MM.1S (cell line): Measurements from ENCODE around the gene OSTN.

Source experiments
- DNase-seq: peaks from one replicate; pipeline ENCODE4 v3.0.0-alpha.2; 2015
- H2AFZ ChIP-seq: fragments of 300-600 bp; sonication (generic); 2 replicates; pipeline ENCODE4 v1.6.0; 2016; ENCODE audit warnings: antibody characterized with exemption, low read length
- H3F3A ChIP-seq: fragments of 300-600 bp; sonication (generic); 2 replicates; pipeline ENCODE4 v1.6.1; 2016; ENCODE audit warnings: mild to moderate bottlenecking, antibody characterized with exemption, low read length, moderate library complexity, mixed read lengths; ENCODE audit not compliant: insufficient read depth
- H3K27ac ChIP-seq: fragments of 300-600 bp; sonication (generic); 2 replicates; pipeline ENCODE4 v1.5.1; 2016; ENCODE audit warnings: mild to moderate bottlenecking, low read length
- H3K27me3 ChIP-seq: fragments of 300-600 bp; sonication (generic); replicated peaks from 2 replicates; pipeline ENCODE4 v1.6.0; 2016; ENCODE audit warnings: low read length; ENCODE audit not compliant: insufficient read depth
- H3K36me3 ChIP-seq: fragments of 300-600 bp; sonication (generic); replicated peaks from 2 replicates; pipeline ENCODE4 v1.6.1; 2016; ENCODE audit warnings: mild to moderate bottlenecking, low read length, mixed read lengths; ENCODE audit not compliant: insufficient read depth
- H3K4me1 ChIP-seq: fragments of 300-600 bp; sonication (generic); 2 replicates; pipeline ENCODE4 v1.6.1; 2016; ENCODE audit warnings: low read length, mixed read lengths
- H3K4me2 ChIP-seq: fragments of 300-600 bp; sonication (generic); 2 replicates; pipeline ENCODE4 v1.6.0; 2016; ENCODE audit warnings: low read depth, low read length
- H3K4me3 ChIP-seq: fragments of 300-600 bp; sonication (generic); 2 replicates; pipeline ENCODE4 v1.5.1; 2016; ENCODE audit warnings: low read length, mixed read lengths
- H3K79me2 ChIP-seq: fragments of 300-600 bp; sonication (generic); 2 replicates; pipeline ENCODE4 v1.6.1; 2016; ENCODE audit warnings: mixed run types, low read length, mixed read lengths
- H3K9ac ChIP-seq: fragments of 300-600 bp; sonication (generic); 2 replicates; pipeline ENCODE4 v1.6.1; 2016; ENCODE audit warnings: low read length, mixed read lengths
- H3K9me2 ChIP-seq: fragments of 300-600 bp; sonication (generic); replicated peaks from 2 replicates; pipeline ENCODE4 v1.6.1; 2016; ENCODE audit warnings: mild to moderate bottlenecking, low read length, mixed read lengths; ENCODE audit not compliant: insufficient read depth
- H3K9me3 ChIP-seq: fragments of 300-600 bp; sonication (generic); replicated peaks from 2 replicates; pipeline ENCODE4 v1.6.1; 2016; ENCODE audit warnings: mild to moderate bottlenecking, low read length, mixed read lengths; ENCODE audit not compliant: insufficient read depth
- H4K20me1 ChIP-seq: fragments of 300-600 bp; sonication (generic); 2 replicates; pipeline ENCODE4 v1.6.1; 2016; ENCODE audit warnings: mild to moderate bottlenecking, low read length, moderate library complexity, mixed read lengths; ENCODE audit not compliant: insufficient read depth
- CTCF ChIP-seq: fragments of 300-600 bp; sonication (generic); IDR thresholded peaks from 2 replicates; pipeline ENCODE4 v1.5.1; 2016; ENCODE audit warnings: antibody characterized with exemption, low read length, mixed read lengths
- EZH2 ChIP-seq: fragments of 300-600 bp; sonication (generic); optimal IDR thresholded peaks from 2 replicates; pipeline ENCODE3; 2017; ENCODE audit warnings: low read depth, mild to moderate bottlenecking, antibody characterized with exemption, low read length, mixed read lengths
- EZH2phosphoT487 ChIP-seq: fragments of 300-600 bp; sonication (generic); IDR thresholded peaks from 2 replicates; pipeline ENCODE4 v1.6.1; 2018; ENCODE audit warnings: antibody characterized with exemption, low read length

The OSTN gene

GRCh38 chr3:191290311-191291025 is 91.4 kb downstream of the OSTN start:
- Histone ChIP-seq H3K9me2 (no peaks in the 10 kb centered on the region), H3K27me3 (no peaks in the 10 kb centered on the region), H3K4me2 (peak overlapping the region; percentile 58), H3F3A (peaks cover 24% of the 10 kb centered on the region), H3K4me3 (peak overlapping the region; percentile 41), H3K36me3 (no peaks in the 10 kb centered on the region), H3K79me2 (no peaks in the 10 kb centered on the region), H3K9ac (peak overlapping the region; percentile 14; the same call in 1 of the 2 replicates), H4K20me1 (no peaks in the 10 kb centered on the region), H3K27ac (peak overlapping the region; percentile 51; the same call in 1 of the 2 replicates), H2AFZ (peak overlapping the region; percentile 25), H3K9me3 (no peaks in the 10 kb centered on the region), H3K4me1 (peaks cover 11% of the 10 kb centered on the region)
- TF ChIP-seq CTCF = no peak
- no peak for TF ChIP-seq EZH2phosphoT487
- TF ChIP-seq EZH2 = no peak
- DNase-seq = peak; percentile 67

- Histone ChIP-seq H3K79me2 (no peaks in the 10 kb centered on the region), H3K27ac (no peak overlapping the region), H3K9ac (no peak overlapping the region), H3F3A (peaks cover 38% of the 10 kb centered on the region), H3K9me2 (no peaks in the 10 kb centered on the region), H3K4me1 (peaks cover 30% of the 10 kb centered on the region), H3K4me2 (no peak overlapping the region), H3K27me3 (no peaks in the 10 kb centered on the region), H4K20me1 (no peaks in the 10 kb centered on the region), H2AFZ (no peak overlapping the region), H3K4me3 (no peak overlapping the region), H3K36me3 (no peaks in the 10 kb centered on the region), H3K9me3 (no peaks in the 10 kb centered on the region)
- TF ChIP-seq EZH2phosphoT487 (no peak), EZH2 (no peak), CTCF (no peak)
- DNase-seq = no peak
Observed at GRCh38 chr3:191292243-191293015, 93.4 kb downstream of the OSTN start.

- H3K79me2 ChIP-seq = no peaks in the 10 kb centered on the region
- H3K27me3 ChIP-seq = no peaks in the 10 kb centered on the region
- H3K9me3 ChIP-seq = no peaks in the 10 kb centered on the region
- no peak for DNase-seq
- H3K4me2 ChIP-seq = no peak overlapping the region
- peaks cover 30% of the 10 kb centered on the region for H3K4me1 ChIP-seq
- no peak overlapping the region for H2AFZ ChIP-seq
- no peaks in the 10 kb centered on the region for H3K36me3 ChIP-seq
- no peaks in the 10 kb centered on the region for H3K9me2 ChIP-seq
- H3K9ac ChIP-seq = no peak overlapping the region
- no peak for TF ChIP-seq EZH2phosphoT487
- no peak for TF ChIP-seq CTCF
- TF ChIP-seq EZH2 = no peak
- no peaks in the 10 kb centered on the region for H4K20me1 ChIP-seq
- H3K4me3 ChIP-seq = no peak overlapping the region
- no peak overlapping the region for H3K27ac ChIP-seq
- peaks cover 38% of the 10 kb centered on the region for H3F3A ChIP-seq
Observed at GRCh38 chr3:191294291-191294690, 95.2 kb downstream of the OSTN start.
